ENCODE data around the gene ARSA.

The ARSA gene

DNA sequence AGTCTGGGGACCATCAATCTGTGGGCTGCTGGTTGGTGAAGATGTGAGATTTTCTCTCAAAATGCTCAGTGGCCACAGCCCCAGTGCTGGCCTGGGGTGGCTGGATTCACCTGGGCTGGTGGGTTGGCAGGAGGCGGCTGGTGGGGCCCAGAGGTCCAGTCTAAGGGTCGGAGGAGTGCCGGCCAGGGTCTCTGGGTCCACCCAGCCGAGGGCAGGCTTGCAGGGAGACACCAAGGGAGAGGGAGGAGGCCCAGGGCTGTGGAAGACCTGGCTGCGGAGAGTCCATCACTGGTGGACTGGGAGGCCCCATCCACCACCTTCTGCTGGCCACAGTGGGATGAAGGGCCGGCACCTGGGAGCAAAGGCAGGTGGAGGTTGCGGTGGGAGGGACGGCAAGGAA lies 44.1 kb upstream of the ARSA start:
- Histone ChIP-seq H3K4me3 (IDR thresholded peaks at IDR 0.05; ENCODE audit: insufficient read depth, low read depth, low read length) (no peak overlapping the region), H3K4me2 (no peak overlapping the region), H3K79me2 (ENCODE audit: insufficient read depth, low read depth) (no peaks in the 10 kb centered on the region), H3K4me1 (ENCODE audit: low read depth, poor library complexity, severe bottlenecking) (no peaks in the 10 kb centered on the region), H3K27ac (no peak overlapping the region), H2AFZ (ENCODE audit: low read depth) (no peak overlapping the region), H3K36me3 (ENCODE audit: insufficient read depth) (no peaks in the 10 kb centered on the region), H3K9ac (no peak overlapping the region), H3K27me3 (ENCODE audit: insufficient read depth, low read depth) (no peaks in the 10 kb centered on the region; the same call in 1 of the 2 replicates), H4K20me1 (ENCODE audit: insufficient read depth) (no peaks in the 10 kb centered on the region)
- TF ChIP-seq, protein P1, sequence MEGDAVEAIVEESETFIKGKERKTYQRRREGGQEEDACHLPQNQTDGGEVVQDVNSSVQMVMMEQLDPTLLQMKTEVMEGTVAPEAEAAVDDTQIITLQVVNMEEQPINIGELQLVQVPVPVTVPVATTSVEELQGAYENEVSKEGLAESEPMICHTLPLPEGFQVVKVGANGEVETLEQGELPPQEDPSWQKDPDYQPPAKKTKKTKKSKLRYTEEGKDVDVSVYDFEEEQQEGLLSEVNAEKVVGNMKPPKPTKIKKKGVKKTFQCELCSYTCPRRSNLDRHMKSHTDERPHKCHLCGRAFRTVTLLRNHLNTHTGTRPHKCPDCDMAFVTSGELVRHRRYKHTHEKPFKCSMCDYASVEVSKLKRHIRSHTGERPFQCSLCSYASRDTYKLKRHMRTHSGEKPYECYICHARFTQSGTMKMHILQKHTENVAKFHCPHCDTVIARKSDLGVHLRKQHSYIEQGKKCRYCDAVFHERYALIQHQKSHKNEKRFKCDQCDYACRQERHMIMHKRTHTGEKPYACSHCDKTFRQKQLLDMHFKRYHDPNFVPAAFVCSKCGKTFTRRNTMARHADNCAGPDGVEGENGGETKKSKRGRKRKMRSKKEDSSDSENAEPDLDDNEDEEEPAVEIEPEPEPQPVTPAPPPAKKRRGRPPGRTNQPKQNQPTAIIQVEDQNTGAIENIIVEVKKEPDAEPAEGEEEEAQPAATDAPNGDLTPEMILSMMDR (conservative IDR thresholded peaks at IDR 0.05; ENCODE audit: low read depth, low read length): no peak

DNA sequence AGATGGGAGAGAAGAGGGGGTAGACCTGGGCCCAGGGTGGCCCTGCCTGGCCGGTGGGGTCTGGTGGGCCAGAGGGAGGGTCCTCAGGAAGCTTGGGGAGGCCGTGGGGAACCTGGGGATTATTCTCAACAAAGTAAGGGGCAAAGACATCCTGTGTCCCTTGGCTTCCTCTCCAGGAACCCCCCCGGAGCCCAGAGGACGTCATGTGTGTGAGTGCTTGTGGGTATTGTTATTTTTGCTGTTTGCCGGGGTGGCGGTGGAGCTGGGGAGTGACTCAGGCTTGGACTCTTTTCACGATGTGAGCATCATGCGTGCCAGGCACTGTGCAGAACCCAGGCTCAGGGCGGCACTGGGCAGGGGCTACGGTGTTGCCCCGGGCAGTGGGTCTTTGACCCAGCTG lies 43.7 kb upstream of the ARSA start:
- Histone ChIP-seq H3K79me2 (ENCODE audit: insufficient read depth, low read depth) (no peaks in the 10 kb centered on the region), H3K4me1 (ENCODE audit: low read depth, poor library complexity, severe bottlenecking) (no peaks in the 10 kb centered on the region), H2AFZ (ENCODE audit: low read depth) (no peak overlapping the region), H3K27ac (no peak overlapping the region), H4K20me1 (ENCODE audit: insufficient read depth) (no peaks in the 10 kb centered on the region), H3K27me3 (ENCODE audit: insufficient read depth, low read depth) (no peaks in the 10 kb centered on the region; the same call in 1 of the 2 replicates), H3K4me2 (no peak overlapping the region), H3K9ac (no peak overlapping the region), H3K4me3 (IDR thresholded peaks at IDR 0.05; ENCODE audit: insufficient read depth, low read depth, low read length) (no peak overlapping the region), H3K36me3 (ENCODE audit: insufficient read depth) (no peaks in the 10 kb centered on the region)
- TF ChIP-seq, protein P1 (conservative IDR thresholded peaks at IDR 0.05; ENCODE audit: low read depth, low read length): no peak

DNA sequence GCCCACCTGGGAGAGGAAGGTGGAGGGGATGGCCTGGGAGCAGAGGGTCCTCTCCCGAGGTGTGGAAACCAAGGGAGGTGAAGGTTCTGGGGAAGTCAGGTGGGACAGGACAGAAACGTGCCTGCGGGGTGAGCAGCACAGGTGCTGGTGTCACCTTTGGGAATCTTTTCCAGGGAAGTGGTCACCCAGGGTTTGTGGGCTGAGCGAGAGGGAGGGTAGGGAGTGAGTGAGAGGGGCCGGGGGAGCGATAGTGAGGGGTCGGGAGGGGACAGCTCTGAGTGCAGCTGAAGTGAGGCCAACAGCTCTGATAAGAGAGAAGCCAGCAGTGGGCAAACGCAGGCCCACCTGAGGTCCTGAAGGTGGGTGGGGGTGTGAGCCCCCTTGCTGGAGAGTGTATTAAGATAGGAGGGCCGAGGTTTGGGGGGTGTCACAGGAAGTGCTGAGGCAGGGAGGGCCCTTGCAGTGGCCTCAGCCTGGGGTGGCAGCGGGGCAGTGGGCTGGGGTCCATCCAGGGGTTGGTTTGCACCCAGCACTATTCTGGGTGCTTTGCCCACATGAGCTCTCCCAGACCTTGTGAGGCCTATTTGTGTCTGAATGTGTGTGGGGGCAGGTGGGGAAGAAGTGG lies 43.1 kb upstream of the ARSA start:
- H3K27me3 ChIP-seq (ENCODE audit: insufficient read depth, low read depth): no peaks in the 10 kb centered on the region; the same call in 1 of the 2 replicates
- no peaks in the 10 kb centered on the region for H3K4me1 ChIP-seq (ENCODE audit: low read depth, poor library complexity, severe bottlenecking)
- H3K79me2 ChIP-seq (ENCODE audit: insufficient read depth, low read depth): no peaks in the 10 kb centered on the region
- H3K36me3 ChIP-seq (ENCODE audit: insufficient read depth): no peaks in the 10 kb centered on the region
- no peak overlapping the region for H3K27ac ChIP-seq
- H3K4me2 ChIP-seq: no peak overlapping the region
- H4K20me1 ChIP-seq (ENCODE audit: insufficient read depth): no peaks in the 10 kb centered on the region
- no peak overlapping the region for H2AFZ ChIP-seq (ENCODE audit: low read depth)
- TF ChIP-seq, protein P1 (conservative IDR thresholded peaks at IDR 0.05; ENCODE audit: low read depth, low read length): no peak
- H3K9ac ChIP-seq: no peak overlapping the region
- no peak overlapping the region for H3K4me3 ChIP-seq (IDR thresholded peaks at IDR 0.05; ENCODE audit: insufficient read depth, low read depth, low read length)

DNA sequence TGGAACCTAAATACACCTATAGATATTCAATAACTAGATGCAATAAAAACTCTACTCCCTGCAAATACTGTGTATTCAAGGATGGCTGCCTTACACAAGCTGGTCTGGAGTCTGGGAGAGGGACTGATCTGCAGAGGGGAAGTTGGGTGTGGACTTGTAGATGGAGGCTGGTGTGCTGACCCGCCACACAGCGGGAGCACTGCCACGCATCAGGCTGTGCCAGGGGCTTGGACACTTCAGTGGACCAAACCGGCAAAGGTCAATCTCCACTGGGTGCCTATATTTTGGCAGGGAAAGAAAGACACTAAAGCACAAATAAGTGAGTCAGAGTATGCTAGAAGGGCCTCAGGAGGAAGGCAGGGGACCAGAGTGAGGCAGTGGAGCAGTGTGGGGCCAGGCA lies 42.6 kb upstream of the ARSA start:
- Histone ChIP-seq H3K36me3 (ENCODE audit: insufficient read depth) (no peaks in the 10 kb centered on the region), H3K4me1 (ENCODE audit: low read depth, poor library complexity, severe bottlenecking) (no peaks in the 10 kb centered on the region), H3K27me3 (ENCODE audit: insufficient read depth, low read depth) (no peaks in the 10 kb centered on the region; the same call in 1 of the 2 replicates), H3K79me2 (ENCODE audit: insufficient read depth, low read depth) (no peaks in the 10 kb centered on the region), H3K4me2 (no peak overlapping the region), H3K27ac (no peak overlapping the region), H3K4me3 (IDR thresholded peaks at IDR 0.05; ENCODE audit: insufficient read depth, low read depth, low read length) (no peak overlapping the region), H2AFZ (ENCODE audit: low read depth) (no peak overlapping the region), H3K9ac (no peak overlapping the region), H4K20me1 (ENCODE audit: insufficient read depth) (no peaks in the 10 kb centered on the region)
- TF ChIP-seq, protein P1 (conservative IDR thresholded peaks at IDR 0.05; ENCODE audit: low read depth, low read length): no peak

Data from KMS-11 (cell line).